HG03159 (cell line): ENCODE measurements around the gene ENTPD1.
A peak's percentile ranks its signal among the peaks of the same experiment; 100 is the strongest.
"Not testable (repeated sequence)": the region's sequence is repeated elsewhere in the genome, so short reads cannot be mapped to it uniquely, and the experiment has no call there.

ENCODE experiments used
- ATAC-seq: cut with Tn5 transposase; IDR thresholded peaks from one replicate; pipeline ENCODE4 v1.9.1; 2021; ENCODE audit warnings: mild to moderate bottlenecking, moderate library complexity; ENCODE audit not compliant: unreplicated experiment

ENTPD1 gene, protein sequence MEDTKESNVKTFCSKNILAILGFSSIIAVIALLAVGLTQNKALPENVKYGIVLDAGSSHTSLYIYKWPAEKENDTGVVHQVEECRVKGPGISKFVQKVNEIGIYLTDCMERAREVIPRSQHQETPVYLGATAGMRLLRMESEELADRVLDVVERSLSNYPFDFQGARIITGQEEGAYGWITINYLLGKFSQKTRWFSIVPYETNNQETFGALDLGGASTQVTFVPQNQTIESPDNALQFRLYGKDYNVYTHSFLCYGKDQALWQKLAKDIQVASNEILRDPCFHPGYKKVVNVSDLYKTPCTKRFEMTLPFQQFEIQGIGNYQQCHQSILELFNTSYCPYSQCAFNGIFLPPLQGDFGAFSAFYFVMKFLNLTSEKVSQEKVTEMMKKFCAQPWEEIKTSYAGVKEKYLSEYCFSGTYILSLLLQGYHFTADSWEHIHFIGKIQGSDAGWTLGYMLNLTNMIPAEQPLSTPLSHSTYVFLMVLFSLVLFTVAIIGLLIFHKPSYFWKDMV

DNA sequence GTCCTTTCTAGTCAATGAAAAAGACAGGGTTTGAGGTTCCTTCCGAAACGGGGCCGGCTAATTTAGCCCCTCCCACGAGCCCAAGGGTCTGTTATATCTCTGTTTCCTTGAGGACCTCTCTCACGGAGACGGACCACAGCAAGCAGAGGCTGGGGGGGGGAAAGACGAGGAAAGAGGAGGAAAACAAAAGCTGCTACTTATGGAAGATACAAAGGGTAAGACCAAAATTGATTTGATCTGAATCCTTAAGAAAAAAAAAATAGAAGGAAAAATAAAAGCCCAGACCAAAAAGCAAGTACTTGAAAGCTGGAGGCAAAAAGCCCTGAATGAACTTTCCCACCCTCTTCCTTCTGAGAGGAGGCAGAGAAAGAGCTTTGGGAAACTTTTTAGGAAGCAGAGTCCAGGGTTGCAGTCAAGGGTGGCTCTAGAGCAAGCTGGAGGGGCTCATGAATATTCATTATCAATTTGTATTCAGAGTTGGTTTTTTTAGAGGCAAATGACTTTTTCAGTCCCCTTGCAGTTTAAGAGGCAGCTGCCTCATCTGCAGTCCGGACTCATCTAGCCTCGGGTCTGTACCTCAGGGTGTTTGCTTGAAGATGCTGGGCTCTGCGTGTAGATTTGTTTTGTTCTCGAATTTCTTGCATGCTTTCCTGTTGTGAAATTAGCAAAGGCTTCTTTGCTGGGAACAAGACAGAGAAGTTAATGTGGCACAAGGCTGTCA lies at the start of gene ENTPD1:
TSS of gene ENTPD1 (plus strand) at position 123 of the 721 bp plus-strand sequence. CDS start at position 200, 77 bp downstream.
- ATAC-seq = peak; percentile 29

DNA sequence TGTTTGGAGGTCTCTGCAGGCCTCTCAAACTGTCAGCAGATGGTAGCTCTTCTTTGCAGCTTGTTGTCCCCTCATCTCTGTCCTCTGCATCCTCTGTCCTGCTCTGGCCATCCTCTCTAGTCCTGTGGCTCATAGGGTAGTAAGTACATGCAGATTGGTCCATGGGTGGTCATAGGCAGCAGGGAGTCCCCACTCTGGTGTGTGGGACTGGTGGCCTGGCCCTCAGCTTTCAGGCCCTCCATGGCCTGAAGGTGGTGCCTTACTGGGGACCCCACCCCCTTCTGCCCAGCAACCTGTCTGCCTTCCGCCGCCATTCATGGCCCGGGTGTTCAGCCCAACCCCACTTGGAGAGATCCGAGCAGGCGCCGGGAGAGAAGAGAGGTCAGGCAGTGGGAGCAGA lies 49.4 kb upstream of the ENTPD1 start:
- ATAC-seq = no peak

DNA sequence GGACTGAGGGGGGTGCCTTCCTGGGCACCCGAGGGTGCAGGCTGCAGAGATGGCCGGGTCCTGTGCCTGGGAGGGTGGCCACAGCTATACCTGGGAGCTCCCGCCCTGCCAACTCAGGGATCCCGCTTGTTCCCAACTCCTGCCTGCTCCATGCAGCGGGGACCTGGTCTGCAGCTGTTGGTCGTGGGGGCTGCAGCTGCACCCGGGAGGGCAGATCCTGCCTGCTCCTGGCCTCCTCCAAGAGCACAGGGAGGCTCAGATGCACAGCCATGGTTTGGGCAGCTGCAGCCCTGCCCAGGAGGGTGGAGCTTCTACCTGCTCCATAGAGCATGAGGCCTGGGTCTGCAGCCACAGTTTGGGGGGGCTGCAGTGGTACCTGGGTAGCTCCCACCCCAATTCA lies 49.0 kb upstream of the ENTPD1 start:
- no peak for ATAC-seq

DNA sequence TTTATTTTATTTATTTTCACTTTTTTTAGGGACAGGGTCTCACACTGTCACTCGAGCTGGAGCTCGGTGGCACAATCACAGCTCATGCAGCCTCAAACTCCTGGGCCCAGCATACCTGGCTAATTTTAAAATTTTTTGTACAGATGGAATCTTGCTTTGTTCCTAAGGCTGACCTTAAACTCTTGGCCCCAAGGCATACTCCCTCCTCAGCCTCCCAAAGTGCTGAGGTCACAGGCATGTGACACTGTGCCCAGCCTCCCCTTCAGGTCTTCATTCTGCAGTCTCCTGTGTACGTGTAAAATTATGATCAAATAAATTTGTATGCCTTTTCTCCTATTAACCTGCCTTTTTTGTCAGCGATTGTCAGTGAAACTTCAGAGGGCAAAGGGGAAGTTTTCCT lies 44.5 kb upstream of the ENTPD1 start:
- no peak for ATAC-seq

DNA sequence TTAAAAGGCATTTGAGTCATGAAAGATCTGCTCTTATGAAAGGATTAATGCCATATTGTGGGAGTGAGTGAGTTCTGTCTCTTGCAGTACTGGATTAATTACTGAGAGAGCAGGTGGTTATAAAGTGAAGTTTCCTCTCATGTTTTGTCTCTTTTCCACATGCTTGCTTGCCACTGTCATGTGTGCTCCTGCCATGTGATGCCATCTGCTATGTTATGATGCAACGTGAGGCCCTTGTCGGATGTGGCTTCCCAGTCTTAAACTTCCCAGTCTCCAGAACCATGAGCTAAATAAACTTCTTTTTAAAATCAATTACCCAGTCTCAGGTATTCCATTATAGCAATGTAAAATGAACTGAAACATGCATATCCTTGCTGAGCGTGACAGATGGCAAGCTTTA lies 39.5 kb upstream of the ENTPD1 start:
- no peak for ATAC-seq

DNA sequence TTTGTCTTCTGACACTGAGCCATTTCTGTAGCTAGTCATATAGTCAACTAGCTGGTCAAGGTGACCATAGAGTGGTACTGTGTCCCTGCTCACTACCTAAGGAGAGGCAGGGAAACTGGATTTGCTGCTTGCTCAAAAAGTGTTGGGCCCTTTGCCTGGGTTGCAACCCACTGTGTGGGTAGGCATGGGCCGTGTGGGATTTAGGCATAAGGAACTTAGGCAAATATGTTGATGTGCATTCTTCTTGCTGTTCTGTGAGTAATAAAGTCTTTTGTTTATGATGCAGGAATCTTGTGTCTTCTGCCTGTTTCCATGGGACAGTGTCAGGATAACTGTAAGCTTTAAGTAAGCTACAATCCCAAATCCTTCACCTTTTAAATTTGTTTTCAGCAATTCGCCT lies 39.1 kb upstream of the ENTPD1 start:
- ATAC-seq = no peak

DNA sequence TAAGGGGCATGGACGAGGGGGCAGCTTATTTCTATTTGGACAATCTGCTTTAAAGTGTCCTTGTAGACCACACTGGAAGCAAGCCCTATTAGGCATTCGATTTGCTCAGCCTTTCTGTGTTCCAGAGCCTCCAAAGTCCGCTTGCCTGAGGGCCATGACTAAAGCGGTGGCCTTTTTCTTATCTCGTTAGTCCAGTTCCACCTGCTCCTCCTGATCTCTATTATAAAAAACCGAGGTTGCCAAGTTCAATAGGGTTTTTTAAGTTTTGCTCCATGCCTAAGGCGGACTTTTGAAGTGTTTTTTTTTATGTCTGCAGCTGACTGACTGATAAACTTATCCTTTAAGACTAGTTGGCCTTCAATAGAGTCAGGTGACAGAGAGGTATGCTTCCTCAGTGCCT lies 35.2 kb upstream of the ENTPD1 start:
- ATAC-seq = not testable (repeated sequence)

DNA sequence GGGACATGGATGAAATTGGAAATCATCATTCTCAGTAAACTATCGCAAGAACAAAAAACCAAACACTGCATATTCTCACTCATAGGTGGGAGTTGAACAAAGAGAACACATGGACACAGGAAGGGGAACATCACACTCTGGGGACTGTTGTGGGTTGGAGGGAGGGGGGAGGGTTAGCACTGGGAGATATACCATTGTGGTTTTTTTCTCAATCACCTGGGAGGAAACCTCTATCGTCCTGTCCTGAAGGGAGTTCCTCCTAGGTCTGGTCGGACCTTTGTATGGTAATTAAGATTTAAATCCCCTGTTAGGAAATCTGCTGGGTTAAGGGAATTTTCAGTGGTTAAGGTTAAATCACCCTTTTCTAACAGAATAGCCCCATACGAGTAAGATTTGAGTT lies 33.5 kb upstream of the ENTPD1 start:
- ATAC-seq = not testable (repeated sequence)

DNA sequence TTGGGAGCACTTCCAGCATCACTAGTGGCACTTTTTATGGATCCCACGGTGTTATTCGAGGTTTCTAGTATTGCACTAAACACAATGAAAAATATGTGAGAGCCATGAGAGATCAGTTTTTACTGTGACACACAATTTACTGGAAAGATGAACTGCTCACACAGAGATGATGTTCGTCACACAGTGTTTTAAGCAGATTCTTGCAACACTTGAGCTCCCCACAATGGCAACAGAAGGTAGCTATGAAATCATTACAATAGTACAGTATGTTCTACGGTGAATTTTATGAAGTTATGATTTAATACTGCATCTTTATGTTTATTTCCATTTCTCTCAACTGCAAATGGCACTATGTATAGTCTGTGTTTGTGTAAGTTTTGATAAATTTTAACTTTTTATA lies 27.4 kb upstream of the ENTPD1 start:
- no peak for ATAC-seq

DNA sequence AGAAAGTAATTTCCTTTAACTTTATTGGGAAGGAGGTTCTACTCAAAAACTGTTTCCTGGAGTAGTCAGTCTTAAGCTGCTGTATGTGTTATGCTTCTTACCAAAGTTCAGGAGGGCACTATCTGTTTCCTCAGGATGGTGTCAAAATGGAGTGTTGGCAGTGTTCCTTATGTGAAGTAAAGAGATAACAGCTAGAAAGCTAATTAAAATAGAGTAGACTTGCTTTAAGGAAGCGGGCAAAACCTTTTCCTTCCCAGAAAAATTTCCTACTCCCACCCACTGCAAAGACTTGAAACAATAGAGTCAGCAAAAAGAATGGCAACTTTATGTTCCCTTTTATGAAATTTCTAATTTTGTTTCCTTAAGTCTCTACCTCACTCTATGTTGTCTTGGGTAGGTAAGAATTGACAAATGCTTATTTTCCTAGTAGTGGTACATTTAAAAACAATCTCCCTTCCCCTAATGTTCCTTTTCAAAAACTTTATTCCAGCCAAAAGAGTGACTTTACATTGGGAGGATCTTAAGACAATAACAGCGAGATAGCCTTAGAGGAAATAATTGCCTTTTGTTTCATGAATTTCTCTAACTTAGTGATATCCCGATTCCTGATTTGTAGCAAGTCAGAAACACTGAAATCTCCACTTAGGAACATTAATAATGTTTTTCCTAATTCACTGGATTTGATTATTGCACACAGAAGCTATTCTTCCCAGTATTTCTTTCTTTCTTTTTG lies 26.5 kb upstream of the ENTPD1 start:
- ATAC-seq = no peak

DNA sequence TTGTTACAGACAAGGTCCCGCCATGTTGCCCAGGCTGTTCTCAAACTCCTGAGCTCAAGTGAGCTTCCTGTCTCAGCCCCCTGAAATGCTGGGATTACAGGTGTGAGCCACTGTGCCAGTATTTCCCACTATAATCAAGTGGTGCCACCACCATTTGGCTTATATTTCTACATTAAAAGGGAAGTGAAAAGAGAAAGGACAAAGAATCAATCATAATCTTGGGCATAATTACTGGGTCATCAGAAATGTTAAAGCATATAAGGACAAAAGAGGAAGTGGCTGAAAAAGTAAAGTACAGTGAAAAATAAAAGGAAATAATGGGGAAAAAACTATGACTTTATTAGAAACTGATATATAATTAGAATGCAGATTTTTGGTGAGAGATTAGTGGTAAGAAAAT lies 25.7 kb upstream of the ENTPD1 start:
- no peak for ATAC-seq

DNA sequence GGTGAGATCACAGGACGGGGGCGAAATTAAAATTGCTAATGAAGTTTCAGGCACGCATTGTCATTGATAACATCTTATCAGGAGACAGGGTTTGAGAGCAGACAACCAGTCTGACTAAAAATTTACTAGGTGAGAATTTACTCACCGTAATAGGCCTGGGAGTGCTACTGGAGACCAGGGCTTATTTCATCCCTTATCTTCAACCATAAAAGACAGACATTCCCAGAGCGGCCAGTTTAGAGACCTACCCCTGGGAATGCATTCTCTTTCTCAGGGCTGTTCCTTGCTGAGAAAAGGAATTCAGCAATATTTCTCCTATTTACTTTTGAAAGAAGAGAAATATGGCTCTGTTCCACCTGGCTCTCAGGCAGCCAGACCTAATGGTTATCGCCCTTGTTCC lies 23.1 kb upstream of the ENTPD1 start:
- ATAC-seq = not testable (repeated sequence)

DNA sequence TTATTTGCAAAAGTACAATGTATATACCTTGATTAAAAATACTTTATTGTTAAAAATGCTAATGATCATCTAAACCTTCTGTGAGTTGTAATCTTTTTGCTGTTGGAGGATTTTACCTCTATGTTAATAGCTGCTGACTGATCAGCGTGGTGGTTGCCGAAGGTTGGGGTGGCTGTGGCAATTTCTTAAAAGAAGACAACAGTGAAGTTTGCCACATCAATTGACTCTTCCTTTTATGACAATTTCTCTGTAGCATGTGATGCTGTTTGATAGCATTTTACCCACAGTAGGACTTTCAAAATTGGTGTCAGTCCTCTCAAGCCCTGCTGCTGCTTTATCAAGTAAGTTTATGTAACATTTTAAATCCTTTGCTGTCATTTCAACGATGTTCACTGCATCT lies 16.9 kb upstream of the ENTPD1 start:
- no peak for ATAC-seq

DNA sequence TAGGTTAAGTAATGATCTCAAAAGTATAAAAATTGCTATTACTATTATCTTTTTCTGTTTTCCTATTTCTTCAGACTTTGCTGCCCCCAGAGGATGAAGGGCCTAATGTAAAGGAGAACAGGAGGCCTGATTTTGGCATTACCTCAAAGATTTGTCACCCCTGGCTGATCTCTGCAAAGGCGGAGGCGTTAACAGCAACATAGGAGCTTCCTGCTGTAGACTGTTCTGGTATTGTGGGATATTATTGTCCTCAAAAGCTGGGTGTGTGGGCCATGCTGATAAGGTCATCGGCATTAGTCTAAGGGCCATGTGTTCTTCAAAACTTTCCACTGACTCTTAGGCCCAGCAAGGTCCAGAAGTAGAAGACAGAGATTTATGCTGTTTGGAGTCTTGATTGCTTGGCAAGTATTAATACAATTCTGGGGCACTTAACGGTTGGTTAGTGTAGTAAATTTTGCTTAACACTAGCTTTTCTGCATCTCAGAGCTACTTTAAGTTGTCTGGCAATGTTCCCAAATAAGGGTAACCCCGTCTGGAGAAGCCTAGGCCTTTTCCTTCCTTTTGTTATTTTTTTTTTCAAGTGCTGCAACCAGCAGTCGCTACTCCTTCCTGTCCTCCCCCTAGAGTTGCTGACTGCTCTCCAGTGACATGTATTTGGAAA lies 14.0 kb upstream of the ENTPD1 start:
- peak; percentile 78 for ATAC-seq

DNA sequence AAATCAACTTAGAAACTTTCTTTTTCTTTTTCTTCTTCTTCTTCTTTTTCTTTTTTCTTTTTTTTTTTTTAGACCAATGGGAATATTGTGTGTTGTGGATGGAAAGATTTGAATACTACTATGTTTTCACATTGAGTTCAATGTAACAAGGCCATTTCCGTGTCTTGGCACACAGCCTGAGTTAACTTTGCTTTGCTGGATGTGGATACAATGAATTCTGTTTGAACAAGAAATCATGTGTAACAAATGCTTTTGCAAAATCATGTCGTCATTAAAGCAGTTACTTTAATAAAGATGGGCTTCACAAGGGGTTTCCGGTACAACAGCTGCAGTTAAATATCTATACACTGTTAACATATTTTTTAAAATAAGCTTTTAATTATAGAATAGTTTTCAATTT lies 13.5 kb upstream of the ENTPD1 start:
- ATAC-seq = no peak

DNA sequence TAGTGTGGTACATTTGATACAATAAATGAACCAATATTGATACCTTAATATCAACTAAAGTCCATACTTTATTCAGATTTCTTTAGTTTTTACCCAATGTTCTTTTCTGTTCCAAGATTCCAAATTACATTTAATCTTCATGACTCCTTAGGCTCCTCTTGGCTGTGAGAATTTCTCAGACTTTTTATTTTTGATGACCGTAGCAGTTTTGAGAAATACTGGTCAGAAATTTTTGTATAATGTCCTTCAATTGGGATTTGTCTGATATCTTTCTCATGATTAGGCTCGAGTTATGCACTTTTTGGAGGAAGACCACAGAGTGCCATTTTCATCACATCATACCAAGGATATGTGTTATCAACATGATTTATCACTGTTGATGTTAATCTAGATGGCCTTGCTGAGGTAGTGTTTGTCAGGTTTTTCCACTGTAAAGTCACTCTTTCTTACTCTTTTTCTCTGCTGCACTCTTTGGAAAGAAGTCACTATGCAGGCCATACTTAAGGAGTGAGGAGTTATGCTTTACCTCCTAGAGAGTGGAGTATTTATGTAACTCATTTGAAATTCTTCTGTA lies 12.9 kb upstream of the ENTPD1 start:
- no peak for ATAC-seq

DNA sequence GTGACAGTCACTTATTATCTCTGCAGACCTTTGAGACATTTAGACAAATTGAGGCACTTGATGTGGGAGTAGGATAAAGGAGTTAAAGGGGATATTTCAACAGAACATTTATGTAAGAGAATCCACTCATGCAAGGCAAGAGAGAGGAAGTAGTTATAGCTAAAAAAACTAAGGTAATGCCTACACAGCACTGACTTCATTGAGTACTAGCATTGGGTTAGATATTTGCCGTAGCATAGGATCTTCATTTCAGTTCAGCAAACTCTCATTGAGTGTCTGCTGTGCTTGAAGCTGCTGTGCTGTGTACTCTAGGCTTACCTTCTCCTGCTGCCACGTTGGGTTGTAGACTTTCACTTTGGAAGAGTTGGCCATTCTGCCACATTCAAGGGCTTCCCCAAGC lies 10.5 kb upstream of the ENTPD1 start:
- no peak for ATAC-seq

DNA sequence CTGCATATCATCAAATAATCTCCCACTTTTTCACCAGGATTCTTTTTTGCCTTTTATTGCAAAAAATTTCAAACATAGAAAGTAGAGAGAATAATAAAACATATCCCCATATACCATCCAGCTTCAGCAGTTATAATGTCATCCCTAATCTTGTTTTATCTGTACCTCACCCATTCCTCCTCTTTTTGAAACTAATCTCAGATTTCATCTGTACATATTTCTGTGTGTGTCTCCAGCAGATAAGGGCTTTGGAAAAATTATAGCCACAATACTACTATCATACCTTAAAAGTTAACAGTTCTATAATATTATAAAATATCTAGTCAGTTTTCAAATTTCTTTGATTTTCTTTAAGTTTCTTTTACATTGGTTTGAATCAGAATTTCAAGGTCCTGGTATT lies 7.6 kb upstream of the ENTPD1 start:
- no peak for ATAC-seq

DNA sequence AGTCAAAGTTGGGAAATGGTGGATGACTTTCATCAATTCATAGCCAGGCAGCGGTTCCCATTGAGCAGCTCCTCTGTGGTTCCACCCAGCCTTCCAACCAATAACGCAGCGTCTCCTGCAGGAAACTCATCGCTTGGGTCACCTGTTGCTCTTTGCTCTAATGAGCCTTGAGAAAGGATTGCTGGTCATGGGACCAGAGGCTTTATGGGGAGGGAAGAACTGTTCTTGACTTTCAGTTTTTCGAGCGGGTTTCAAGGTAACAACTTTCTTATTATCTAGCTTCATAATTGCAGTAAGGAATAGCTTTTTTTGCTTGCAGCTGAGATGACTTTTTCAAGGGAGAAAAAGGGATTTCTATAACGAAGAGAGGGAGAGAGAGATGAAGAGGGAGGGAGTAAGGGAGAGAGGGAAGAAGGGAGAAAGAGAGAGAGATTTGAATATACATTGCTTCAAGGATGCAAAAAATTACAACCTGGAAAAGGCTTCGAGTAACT lies 405 bp upstream of the ENTPD1 start:
- ATAC-seq = peak; percentile 28
